Pancreas (tissue), 10 donors: ENCODE results near the gene EIF4G3. TPM values are rescaled to one million over a fixed set of nuclear protein-coding genes. Genes with fewer than 3 reads are reported as not detected.

Experiments used
- ATAC-seq, 4 donors: fragments of 200-7000 bp; cut with Tn5 transposase; one replicate each; pipeline versions ENCODE4 v1.8.0 to v1.9.1; 2020; ENCODE audit warnings: mild to moderate bottlenecking in 4 of 4, moderate library complexity in 4 of 4
- DNase-seq, 6 donors: peaks; one replicate each; pipeline ENCODE4 v3.0.0-alpha.2; 2020
- FAIRE-seq: peaks from 2 replicates; lab custom pipeline; 2012; peaks lifted over from hg19 to GRCh38; lab: Jason Lieb, UNC
- H3K27ac ChIP-seq, 4 donors: fragments of 200-600 bp; sonication (generic); 1 replicate in 3 of 4; 2 replicates in 1 of 4; pipeline versions ENCODE4 v1.5.0 to v1.8.0; 2020
- H3K27me3 ChIP-seq, 4 donors: fragments of 200-600 bp; one replicate each; pipeline ENCODE4 v1.8.0; 2021
- H3K36me3 ChIP-seq, 3 donors: fragments of 200-600 bp; sonication (generic) in 1 of 3; one replicate each; pipeline versions ENCODE4 v1.5.0 to v1.8.0; 2020 to 2021
- H3K4me1 ChIP-seq, 3 donors: fragments of 200-600 bp; one replicate each; pipeline ENCODE4 v1.8.0; 2021
- H3K4me3 ChIP-seq, 4 donors: fragments of 200-600 bp; sonication (generic) in 2 of 4; one replicate each; pipeline versions ENCODE4 v1.5.0 to v1.8.0; 2020 to 2021
- H3K9me3 ChIP-seq, 4 donors: fragments of 200-600 bp; one replicate each; pipeline ENCODE4 v1.8.0; 2021
- WGBS, 2 donors: extraction: QIAGEN DNeasy Blood & Tissue Kit; methylation state at CpG; one replicate each; pipeline ENCODE4 v1.1.7; 2013; 5-methylcytosine and 5-hydroxymethylcytosine counted together
- intact Hi-C, 3 donors: fragments of 100-400 bp; cut with DNase I; formaldehyde crosslinking; loops; one replicate each; pipeline versions ENCODE4 v1.11.1 to v1.14.2; 2022
- polyA plus RNA-seq, 2 donors: library from polyadenylated mRNA; stranded (reverse); fragments of 200-250 nt; gene quantifications; one replicate each; pipeline ENCODE4 v1.2.3, GENCODE V29; 2013
- total RNA-seq, 6 donors: library from RNA; stranded (reverse); fragmentation: NEBNext Ultra II Directional in 4 of 6; extraction: Animal tissue kit (Norgen Biotek cat#: 25700) in 4 of 6; gene quantifications; one replicate each; pipeline versions ENCODE4 v1.2.1 to v1.2.4, GENCODE V29; 2021 to 2023
- TF ChIP-seq, protein P1 (sequence below), 4 donors: fragments of 200-600 bp; sonication (generic) in 3 of 4; IDR thresholded peaks; one replicate each; pipeline versions ENCODE4 v1.5.0 to v1.8.0; 2021; ENCODE audit warnings: antibody characterized with exemption in 4 of 4
- donor health status: healthy with polysubstance abuse.
- donor health status: DM: no; HTN: no; CAD: no; lungs with moderate emphysema.
- donor health status: DM: no; HTN: no; CAD: no.
- donor health status: control.
- donor health status: control.
- donor health status: Bipolar disorder and iron deficiency.
- donor health status: DM: yes; HTN: yes; CAD: no.
- donor health status: DM: no; HTN: no; CAD: no.
- donor health status: DM: no; HTN: no; CAD: no.
- donor health status: DM: yes; HTN: yes; CAD: no.

Gene EIF4G3
- total and polyA plus RNA-seq, 8 donors: 9.6 to 22.7 (median 13.8) TPM

DNA sequence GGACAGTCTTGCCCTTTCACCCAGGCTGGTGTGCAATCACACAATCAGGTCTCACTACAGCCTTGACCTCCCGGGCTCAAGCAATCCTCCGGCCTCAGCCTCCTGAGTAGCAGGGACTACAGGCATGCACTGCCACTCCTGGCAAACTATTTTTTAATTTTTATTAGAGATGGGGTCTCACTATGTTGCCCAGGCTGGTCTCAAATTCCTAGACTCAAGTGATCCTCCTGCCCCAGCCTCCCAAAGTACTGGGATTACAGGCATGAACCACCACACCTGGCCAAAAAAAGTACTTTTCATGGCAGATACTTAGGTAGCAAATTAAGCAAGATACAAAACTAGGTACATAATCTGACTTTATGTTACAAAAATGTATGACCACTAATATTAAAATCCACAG is 8.3 kb downstream of the EIF4G3 start:
- intact Hi-C loops: no loop called here
- Histone ChIP-seq H3K9me3 (no peaks in the 10 kb centered on the region), H3K27me3 (no peaks in the 10 kb centered on the region), H3K4me3 (no peak overlapping the region), H3K36me3 (no peaks in the 10 kb centered on the region), H3K27ac (no peak overlapping the region), H3K4me1 (peaks cover 2 to 8% (median 4%) of the 10 kb centered on the region in 3 donors)
- ATAC-seq (no peak), FAIRE-seq (no peak), DNase-seq (no peak)
- WGBS, 2 donors: 99 to 100% methylated on average over 2 of the region's 2 CpGs
- TF ChIP-seq, protein P1, sequence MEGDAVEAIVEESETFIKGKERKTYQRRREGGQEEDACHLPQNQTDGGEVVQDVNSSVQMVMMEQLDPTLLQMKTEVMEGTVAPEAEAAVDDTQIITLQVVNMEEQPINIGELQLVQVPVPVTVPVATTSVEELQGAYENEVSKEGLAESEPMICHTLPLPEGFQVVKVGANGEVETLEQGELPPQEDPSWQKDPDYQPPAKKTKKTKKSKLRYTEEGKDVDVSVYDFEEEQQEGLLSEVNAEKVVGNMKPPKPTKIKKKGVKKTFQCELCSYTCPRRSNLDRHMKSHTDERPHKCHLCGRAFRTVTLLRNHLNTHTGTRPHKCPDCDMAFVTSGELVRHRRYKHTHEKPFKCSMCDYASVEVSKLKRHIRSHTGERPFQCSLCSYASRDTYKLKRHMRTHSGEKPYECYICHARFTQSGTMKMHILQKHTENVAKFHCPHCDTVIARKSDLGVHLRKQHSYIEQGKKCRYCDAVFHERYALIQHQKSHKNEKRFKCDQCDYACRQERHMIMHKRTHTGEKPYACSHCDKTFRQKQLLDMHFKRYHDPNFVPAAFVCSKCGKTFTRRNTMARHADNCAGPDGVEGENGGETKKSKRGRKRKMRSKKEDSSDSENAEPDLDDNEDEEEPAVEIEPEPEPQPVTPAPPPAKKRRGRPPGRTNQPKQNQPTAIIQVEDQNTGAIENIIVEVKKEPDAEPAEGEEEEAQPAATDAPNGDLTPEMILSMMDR (IDR thresholded peaks at IDR 0.05): no peak

DNA sequence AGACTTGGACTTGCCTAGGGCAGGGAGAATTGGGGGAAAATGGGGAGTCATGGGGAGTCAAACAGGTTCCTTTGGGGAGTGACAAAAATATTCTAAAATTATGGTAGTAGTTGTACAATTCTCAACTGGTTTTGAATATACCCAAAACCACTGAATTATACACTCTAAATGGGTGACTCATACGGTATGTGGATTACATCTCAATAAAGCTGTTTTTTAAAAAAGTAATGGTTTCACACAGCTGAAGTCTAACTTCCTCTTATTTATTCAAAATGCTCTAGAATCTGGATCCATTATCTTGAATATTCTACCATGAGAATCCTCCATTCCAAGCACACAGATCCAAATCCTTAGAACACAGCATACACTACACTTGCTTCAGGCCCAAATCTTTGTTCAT is 11.1 kb downstream of the EIF4G3 start:
- peaks cover 5 to 10% (median 7%) of the 10 kb centered on the region in 3 donors for H3K4me1 ChIP-seq
- no peak overlapping the region for H3K4me3 ChIP-seq
- DNase-seq: no peak
- no peak for FAIRE-seq
- H3K36me3 ChIP-seq: no peaks in the 10 kb centered on the region
- H3K9me3 ChIP-seq: no peaks in the 10 kb centered on the region
- intact Hi-C loops: no loop called here
- WGBS, 2 donors: 97 to 98% methylated on average over 1 of the region's 1 CpG
- no peak overlapping the region for H3K27ac ChIP-seq
- TF ChIP-seq, protein P1 (IDR thresholded peaks at IDR 0.05): no peak
- ATAC-seq: peak in 1 of 4 donors; percentile 18
- no peaks in the 10 kb centered on the region for H3K27me3 ChIP-seq

DNA sequence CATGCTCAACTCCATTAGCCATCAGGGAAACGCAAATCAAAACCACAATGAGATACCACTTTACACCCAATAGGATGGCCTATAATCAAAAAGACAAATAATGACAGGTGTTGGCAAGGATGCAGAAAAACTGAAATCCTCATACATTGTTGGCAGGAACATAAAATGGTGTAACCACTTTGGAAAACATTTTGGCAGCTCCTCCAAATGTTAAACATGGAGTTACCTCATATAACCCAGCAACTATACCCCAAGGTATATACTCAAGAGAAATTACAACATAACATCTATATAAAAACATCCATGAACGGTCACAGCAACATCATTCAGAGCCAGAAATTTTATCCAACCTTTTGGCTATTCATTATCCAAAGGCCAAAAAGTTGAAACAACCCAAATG is 11.6 kb downstream of the EIF4G3 start:
- FAIRE-seq (no peak), ATAC-seq (no peak), DNase-seq (no peak)
- Histone ChIP-seq H3K9me3 (no peaks in the 10 kb centered on the region), H3K4me1 (peaks cover 5 to 10% (median 7%) of the 10 kb centered on the region in 3 donors), H3K27me3 (no peaks in the 10 kb centered on the region), H3K27ac (no peak overlapping the region), H3K4me3 (no peak overlapping the region), H3K36me3 (no peaks in the 10 kb centered on the region)
- WGBS, 2 donors: 91 to 92% methylated on average over 2 of the region's 2 CpGs
- TF ChIP-seq, protein P1 (IDR thresholded peaks at IDR 0.05): no peak
- intact Hi-C loops: no loop called here

DNA sequence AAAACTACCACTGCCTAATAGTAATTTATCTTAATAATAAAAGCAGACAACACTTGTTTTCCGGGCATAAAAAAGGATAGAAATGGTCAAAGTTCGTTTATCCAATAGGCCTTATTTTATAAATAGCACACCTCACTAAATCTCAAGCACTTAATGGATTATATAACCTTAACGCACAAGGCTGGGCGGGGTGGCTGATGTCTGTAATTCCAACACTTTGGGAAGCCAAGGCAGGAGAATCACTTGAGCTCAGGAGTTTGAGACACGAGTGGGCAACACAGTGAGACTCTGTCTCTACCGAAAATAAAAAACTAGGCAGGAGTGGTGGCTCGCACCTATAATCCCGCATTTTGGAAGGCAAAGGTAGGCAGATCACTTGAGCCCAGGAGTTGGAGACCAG is 12.4 kb downstream of the EIF4G3 start:
- ATAC-seq (no peak), FAIRE-seq (no peak), DNase-seq (no peak)
- intact Hi-C loops: no loop called here
- Histone ChIP-seq H3K4me3 (no peak overlapping the region), H3K27ac (no peak overlapping the region), H3K27me3 (no peaks in the 10 kb centered on the region), H3K4me1 (peaks cover 5 to 10% (median 7%) of the 10 kb centered on the region in 3 donors), H3K36me3 (no peaks in the 10 kb centered on the region), H3K9me3 (no peaks in the 10 kb centered on the region)
- WGBS, 2 donors: 89 to 91% methylated on average over 8 of the region's 8 CpGs
- TF ChIP-seq, protein P1 (IDR thresholded peaks at IDR 0.05): no peak

DNA sequence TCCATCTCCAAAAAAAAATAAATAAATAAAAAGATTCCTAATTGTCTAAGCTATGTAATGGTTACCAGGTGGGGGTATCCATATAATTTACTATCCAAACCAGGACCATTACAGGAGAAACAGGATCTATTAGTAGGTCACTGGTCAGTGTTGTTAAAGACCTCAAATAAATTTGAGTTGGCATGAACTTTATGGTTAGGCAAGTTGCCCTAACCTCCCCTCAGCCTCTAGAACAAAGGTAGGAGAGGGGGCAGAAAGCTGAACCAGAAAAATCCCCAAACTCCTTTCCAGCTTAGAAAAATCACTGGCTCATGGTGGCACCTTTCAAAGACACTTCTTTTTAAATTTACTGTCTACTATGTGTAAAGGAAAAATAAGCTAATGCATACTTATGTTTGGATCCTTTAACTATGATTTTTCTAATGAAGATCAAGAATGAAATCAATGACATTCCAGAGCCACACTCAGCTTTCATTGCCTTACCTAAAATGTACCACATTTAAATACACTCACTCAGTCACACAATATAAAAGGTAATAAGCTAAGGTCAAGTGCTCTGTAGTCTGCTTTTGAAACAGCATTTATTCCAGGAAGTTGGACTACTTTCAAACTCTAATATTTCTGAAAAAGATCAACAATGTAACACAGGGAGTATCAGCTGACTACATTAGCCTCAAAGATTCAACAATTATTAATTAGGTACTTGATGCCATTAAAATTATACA is 13.8 kb downstream of the EIF4G3 start:
- Histone ChIP-seq H3K27ac (peak overlapping the region in 1 of 4 donors; percentile 1), H3K4me1 (peaks cover 7 to 10% (median 9%) of the 10 kb centered on the region in 3 donors), H3K9me3 (no peaks in the 10 kb centered on the region), H3K4me3 (no peak overlapping the region), H3K36me3 (no peaks in the 10 kb centered on the region), H3K27me3 (no peaks in the 10 kb centered on the region)
- FAIRE-seq: no peak
- intact Hi-C loops: no loop called here
- TF ChIP-seq, protein P1 (IDR thresholded peaks at IDR 0.05): no peak
- no peak for DNase-seq
- ATAC-seq: peak in 3 of 4 donors; percentile 57 to 86 (median 77)
